Measurements from ENCODE around the gene FLG.
"Not testable (repeated sequence)": the region's sequence is repeated elsewhere in the genome, so short reads cannot be mapped to it uniquely, and the experiment has no call there.

FLG gene

DNA sequence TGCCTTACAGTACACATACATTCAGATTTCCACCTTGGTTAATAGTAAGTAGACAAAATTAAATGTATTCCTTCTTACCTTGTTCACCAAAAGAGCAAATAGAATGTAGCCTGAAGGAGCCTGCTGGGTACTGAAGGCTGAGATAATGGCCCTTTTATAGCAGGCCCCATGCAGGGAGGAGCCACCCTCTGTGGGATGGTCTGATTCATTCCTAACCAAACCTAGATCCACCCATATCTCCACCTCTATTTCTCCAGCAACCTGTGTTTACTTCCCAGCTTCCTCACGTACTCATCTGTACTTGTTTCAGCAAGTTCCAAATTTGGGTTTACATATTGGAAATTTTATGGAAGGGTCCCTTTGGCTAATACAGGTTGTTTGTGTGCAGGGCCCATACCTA is at the start of gene FLG:
FLG (minus strand) TSS at position 129 of the 400 bp plus-strand sequence. CDS start 9,783 bp downstream, outside the sequence.
- peak; percentile 9 for DNase-seq (ENCODE audit: low spot score)

DNA sequence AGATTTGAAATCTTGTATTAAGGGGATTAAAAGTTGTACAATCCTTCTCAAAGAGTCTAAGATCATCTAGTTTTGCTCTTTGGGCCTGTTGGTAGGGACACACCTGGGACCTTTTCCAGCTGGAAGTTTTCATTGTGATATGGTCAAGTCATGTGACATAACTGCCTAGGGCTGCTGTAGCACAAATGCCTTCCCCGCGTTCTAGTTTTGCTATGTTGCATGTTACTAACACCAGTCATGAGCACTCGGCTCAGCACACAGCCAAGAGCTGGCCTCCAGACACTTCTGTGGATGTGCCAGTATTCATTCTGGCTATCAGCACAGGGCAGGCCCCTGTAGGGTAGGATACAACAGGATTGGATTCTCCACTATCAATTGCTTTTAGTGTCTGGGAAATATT is 49.4 kb upstream of the FLG start:
- DNase-seq (ENCODE audit: low spot score) = no peak

DNA sequence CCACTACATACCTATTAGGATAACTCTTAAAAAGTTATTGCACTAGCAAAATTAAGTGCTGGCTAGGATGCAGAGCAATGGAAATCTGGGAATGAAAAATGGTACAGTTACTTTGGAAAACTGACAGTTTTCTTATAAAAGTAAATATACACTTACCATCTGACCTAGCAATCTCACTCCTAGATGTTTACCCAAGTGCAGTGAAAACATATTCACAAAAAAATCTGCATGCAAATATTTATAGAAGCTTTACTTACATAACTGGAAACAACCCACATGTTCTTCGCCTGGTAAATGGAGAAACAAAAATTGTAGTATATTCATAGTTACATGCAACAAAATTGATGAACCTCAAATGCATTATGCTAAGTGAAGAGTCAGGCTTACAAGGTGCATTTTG is 47.6 kb upstream of the FLG start:
- no peak for DNase-seq (ENCODE audit: low spot score)

DNA sequence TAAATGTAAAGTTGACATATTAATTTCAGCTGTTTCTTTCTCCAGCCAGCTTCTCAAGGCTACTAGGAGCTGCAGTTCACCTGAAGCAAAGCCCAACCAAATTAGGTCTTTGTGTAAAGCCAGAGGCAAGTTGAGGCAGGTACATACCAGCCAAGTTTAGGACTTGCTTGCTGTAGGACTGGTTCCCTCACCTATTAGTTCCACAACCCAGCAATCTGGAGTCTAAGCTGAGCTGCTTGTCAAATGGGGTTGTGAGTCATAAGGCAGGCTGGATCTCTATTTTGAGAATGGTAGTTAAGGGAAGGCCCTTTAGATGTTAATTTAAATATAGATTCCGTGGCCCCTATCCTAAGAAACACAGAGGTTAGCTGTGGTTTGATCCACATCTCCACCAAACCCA is 42.4 kb upstream of the FLG start:
- DNase-seq (ENCODE audit: low spot score) = no peak

DNA sequence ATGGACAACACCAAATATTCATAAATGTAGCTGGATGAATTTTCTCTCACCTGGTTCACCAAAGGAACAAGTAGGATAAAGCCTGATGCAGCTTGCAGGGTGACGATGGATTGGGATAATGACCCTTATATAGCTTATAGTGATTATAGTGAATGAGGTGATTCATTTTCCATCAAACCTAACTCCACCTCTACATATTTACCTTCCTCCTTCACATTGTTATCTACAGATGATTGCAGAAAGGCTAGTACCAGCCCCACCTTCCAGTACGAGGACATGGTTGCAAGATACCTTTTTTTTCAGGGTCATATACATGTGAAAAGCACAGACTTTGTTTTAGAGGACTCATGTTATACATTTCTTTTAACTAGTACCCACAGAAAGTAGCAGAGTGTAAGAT is 34.9 kb upstream of the FLG start, which contains the start of gene FLG2:
FLG2 (minus strand) TSS at position 101 of the 400 bp plus-strand sequence. CDS start 1,122 bp downstream, outside the sequence.
- no peak for DNase-seq (ENCODE audit: low spot score)

DNA sequence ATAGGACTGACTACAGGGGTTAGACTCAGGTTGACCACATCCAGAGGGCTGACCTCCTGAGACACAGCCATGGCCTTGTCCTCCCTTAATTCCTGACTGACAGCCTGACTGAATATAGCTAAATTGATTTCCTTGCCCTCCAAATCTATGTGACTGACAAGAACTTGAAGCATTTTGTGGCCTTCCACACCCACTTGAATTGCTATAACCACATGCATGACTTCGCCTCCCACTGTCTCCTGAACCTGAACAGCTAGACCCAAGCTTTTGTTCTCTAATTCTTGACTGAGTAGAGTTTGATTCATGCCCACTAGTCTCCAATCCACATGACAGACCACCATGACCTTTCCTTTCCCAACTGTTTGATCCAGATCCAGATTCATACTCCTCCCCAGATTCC is 31.7 kb upstream of the FLG start:
- DNase-seq (ENCODE audit: low spot score) = no peak

DNA sequence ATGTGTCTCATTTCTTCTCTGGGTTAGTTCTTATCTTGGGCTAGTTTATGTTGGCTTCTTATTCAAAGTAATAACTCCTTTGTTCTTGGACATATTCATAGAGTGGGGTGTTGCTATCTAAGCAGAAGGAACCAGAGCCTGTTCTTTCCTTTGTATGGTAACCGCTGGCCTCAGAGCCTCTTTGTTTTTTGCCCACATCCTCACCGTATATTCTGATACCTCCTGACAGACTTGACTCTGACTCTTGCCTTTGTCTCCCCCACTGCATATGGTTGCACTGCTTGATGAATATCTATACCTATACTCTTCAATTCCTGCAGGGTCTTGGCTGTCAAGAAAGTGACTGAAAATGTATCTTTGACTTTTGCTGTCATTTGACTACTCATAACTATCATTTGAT is 24.6 kb upstream of the FLG start:
- no peak for DNase-seq (ENCODE audit: low spot score)

DNA sequence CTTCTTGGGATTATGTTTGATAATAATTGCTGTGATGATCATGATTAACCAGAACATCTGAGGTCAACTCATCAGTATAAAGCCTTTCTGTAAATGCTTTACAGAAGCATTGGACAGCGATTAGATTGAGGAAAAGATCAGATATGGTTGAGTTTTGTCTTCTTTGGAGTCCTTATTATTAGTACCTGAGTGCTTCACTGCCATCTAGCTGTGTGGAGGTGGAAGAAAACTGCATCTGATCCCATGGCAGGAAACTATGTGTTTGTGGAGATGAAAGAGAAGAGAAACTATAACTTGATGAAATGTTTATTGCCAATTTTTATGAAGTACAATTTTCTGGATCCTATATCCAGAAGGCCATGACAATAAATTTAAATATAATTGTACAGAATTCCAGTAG is 23.4 kb upstream of the FLG start:
- DNase-seq (ENCODE audit: low spot score) = no peak

DNA sequence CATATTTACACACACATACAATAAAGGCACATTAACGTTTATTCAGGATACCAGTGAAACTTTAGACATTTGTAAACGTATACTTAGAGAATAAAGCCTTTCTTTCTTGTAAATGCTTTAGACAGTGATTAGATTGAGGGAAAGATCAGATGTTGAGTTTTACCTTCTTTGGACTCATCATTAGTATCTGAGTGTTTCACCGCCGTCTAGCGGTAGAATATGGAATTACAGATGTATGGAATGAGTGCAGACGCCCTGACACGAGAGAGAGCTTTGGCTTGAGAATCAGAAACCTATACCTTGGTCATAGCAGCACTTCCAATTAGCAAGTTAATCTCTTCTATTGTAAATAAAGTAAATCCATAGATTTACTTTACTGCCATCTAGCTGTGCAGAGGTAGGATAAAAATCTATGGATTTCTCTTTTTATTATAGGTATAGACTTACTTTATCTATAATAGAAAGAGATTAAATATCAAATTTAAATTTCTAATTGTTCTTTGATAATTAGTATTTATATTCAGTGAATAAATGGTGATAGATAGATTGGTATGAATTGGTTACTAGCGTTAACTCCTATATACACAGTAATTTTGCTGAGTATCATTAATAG is 22.2 kb upstream of the FLG start:
- DNase-seq (ENCODE audit: low spot score) = peak; percentile 45

DNA sequence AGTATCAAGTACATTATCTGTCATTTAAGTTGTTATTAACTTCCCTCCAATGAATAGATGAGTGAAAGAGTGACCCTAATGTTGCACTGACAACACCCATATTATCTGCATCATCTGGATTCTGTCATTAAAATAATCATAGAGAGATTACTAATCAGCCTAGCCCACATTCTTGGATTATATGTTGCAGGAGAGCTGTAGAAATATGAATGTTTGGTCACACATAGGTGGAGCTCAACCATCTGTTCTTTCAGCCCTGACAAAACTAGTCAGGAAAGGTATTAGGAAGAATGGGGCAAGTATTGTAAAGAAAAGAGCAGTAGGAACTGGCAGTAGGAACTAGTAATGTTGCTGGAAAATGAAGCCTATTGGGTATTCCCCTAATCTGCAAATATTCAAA is 19.4 kb upstream of the FLG start:
- no peak for DNase-seq (ENCODE audit: low spot score)

DNA sequence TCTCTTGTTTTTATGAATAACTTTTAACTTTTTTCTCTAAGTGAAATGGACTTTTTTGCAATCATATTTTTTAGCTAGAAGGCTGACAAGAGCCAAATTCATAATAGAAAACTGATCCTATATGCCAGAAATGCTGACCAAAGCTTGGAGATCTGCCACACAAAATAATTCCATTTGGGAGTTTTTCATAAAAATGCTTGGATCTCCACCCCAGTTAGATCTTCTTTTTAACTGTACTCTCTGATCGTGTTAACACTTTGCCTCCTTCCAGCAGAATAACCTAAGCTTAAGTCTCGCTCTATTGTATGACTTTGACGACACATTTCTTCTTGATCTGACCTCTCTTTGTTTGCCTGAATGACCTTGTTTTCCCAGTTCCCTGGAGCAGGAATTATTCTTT is 18.0 kb upstream of the FLG start:
- peak; percentile 12 for DNase-seq (ENCODE audit: low spot score)

DNA sequence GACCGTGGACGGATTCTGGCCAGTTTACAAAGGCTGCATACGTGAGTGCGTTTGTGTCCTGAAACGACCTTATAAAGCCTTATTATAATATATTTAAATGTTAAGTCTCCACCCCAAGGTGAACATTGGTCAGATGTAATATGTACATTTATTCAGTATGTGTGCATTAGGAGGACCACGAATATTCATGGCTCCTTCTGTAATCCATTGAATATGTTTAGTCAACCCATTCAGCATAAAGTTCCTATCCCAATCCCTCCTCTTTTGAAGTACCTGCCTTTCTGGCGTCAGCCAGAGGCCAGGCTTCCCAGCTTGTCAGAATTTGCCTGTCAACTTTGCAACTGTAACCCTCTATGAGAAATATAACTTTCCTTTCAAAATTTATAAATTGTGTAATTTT is 10.4 kb upstream of the FLG start:
- no peak for DNase-seq (ENCODE audit: low spot score)

DNA sequence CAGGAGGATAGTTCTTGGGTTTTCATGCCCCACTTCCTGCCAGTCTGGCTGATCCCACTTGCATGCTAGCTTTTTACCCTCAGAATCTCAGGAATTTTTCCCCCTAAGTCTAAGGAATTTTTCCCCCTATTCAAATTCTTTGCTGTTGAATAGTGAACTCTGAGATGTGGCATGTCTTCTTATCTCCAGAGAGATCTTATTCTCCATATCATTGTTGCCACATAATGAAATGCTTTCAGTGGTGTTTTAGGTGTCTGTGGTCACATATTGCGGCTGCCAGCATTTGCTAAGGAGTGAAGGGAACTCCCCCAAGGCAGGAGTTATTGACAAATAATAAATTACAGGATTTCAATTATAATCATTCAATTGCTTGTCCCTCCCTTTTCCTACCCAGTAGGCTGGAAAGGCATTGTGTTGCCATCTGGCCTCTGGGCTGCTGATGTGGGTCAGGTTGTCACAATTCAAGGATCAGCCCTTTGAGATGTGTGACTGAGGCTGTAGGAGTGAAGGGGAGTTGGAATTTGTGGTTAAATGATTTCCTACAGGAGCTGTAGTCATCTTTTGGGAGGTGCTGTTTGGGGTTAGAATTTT is 3.9 kb upstream of the FLG start:
- DNase-seq (ENCODE audit: low spot score) = peak; percentile 60

DNA sequence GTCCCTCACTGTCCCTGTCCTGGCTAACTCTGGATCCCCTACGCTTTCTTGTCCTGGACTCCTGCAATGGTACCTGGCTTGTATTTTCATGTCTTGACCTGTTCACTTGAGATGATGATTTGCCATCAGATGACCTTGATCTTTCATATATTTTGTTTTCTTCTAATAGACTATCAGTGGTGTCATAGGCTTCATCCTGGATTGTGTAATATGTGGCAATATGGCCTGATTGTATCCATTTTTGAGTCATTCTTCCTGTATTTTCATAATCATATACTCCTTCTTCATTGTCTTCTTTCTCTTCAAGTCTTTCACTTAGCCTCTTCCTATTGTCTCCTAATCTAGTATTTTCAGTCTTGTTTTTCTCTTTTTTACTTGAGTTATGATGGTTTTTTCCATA is 11.1 kb downstream of the FLG start:
- no peak for DNase-seq (ENCODE audit: low spot score)

DNA sequence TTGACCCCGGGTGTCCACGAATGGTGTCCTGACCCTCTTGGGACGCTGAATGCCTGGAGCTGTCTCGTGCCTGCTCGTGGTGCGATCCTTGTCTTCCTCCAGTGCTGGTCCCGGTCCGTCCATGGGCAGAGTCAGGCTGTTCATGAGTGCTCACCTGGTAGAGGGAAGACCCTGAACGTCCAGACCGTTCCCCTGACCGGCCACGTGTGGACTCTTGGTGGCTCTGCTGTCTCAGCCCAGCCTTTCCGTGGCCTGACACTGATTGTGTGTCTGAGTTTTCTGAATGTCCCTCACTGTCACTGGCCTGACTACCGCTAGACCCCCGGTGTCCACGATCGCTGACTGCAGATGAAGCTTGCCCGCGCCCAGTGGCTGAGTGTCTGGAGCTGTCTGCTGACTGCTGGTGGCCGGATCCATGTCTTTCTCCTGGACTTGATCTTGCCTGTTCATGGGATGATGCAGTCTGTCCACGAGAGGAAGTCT is 11.7 kb downstream of the FLG start:
- DNase-seq (ENCODE audit: low spot score) = no peak

DNA sequence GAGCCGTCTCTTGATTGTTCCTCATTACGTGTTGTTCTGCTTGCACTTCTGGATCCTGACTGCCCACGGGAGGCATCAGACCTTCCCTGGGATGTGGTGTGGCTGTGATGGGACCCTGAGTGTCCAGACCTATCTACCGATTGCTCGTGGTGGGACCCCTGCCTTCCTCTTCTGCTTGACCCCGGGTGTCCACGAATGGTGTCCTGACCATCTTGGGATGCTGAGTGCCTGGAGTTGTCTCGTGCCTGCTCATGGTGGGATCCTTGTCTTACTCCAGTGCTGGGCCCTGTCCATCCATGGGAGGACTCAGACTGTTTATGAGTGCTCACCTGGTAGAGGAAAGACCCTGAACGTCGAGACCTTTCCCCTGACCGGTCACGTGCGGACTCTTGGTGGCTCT is 12.9 kb downstream of the FLG start:
- not testable (repeated sequence) for DNase-seq (ENCODE audit: low spot score)

DNA sequence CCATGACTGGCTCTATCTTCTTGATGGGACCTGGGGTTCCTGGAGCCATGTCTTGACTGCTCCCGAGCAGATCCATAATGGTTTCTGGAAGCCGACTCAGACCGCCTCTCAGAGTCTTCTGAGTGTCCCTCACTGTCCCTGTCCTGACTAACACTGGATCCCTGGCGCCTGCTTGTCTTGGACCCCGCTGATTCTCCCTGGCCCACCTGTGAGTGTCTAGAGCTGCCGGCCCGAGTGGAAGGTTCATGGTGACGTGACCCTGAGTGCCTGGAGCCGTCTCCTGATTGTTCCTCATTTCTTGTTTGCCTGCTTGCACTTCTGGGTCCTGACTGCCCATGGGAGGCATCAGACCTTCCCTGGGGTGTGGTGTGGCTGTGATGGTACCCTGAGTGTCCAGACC is 15.1 kb downstream of the FLG start:
- no peak for DNase-seq (ENCODE audit: low spot score)

DNA sequence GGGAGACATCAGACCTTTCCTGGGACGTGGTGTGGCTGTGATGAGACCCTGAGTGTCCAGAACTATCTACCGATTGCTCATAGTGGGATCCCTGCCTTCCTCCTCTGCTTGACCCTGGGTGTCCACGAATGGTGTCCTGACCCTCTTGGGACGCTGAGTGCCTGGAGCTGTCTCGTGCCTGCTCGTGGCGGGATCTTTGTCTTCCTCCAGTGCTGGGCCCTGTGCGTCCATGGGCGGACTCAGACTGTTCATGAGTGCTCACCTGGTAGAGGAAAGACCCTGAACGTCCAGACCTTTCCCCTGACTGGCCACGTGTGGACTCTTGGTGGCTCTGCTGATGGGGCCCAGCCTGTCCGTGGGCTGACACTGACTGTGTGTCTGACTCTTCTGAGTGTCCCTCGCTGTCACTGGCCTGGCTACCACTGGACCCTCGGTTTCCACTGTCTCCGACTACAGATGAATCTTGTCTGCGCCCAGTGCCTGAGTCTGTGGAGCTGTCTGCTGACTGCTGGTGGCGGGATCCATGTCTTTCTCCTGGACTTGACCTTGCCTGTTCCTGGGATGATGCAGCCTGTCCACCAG is 15.6 kb downstream of the FLG start:
- not testable (repeated sequence) for DNase-seq (ENCODE audit: low spot score)

DNA sequence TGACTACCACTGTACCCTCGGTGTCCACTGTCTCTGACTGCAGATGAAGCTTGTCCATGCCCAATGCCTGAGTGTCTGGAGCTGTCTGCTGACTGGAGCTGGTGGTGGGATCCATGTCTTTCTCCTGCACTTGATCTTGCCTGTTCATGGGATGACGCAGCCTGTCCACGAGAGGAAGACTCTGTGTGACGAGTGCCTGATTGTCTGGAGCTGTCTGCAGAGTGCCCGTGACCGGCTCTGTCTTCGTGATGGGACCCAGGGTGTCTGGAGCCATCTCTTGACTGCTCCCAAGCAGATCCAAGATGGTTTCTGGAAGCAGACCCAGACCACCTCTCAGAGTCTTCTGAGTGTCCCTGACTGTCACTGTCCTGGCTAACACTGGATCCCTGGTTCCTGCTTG is 16.3 kb downstream of the FLG start:
- not testable (repeated sequence) for DNase-seq (ENCODE audit: low spot score)

DNA sequence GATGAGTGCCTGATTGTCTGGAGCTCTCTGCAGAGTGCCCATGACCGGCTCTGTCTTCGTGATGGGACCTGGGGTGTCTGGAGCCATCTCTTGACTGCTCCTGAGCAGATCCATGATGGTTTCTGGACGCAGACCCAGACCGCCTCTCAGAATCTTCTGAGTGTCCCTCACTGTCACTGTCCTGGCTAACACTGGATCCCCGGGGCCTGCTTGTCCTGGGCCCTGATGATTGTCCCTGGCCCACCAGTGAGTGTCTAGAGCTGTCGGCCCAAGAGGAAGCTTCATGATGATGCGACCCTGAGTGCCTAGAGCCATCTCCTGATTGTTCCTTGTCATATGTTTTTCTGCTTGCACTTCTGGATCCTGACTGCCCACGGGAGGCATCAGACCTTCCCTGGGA is 17.1 kb downstream of the FLG start:
- DNase-seq (ENCODE audit: low spot score) = not testable (repeated sequence)

DNA sequence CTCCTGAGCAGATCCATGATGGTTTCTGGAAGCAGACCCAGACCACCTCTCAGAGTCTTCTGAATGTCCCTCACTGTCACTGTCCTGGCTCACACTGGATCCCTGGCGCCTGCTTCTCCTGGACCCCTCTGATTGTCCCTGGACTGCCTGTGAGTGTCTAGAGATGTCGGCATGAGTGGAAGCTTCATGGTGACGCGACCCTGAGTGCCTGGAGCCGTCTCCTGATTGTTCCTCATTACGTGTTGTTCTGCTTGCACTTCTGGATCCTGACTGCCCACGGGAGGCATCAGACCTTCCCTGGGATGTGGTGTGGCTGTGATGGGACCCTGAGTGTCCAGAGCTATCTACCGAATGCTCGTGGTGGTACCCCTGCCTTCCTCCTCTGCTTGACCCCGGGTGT is 18.9 kb downstream of the FLG start:
- not testable (repeated sequence) for DNase-seq (ENCODE audit: low spot score)

DNA sequence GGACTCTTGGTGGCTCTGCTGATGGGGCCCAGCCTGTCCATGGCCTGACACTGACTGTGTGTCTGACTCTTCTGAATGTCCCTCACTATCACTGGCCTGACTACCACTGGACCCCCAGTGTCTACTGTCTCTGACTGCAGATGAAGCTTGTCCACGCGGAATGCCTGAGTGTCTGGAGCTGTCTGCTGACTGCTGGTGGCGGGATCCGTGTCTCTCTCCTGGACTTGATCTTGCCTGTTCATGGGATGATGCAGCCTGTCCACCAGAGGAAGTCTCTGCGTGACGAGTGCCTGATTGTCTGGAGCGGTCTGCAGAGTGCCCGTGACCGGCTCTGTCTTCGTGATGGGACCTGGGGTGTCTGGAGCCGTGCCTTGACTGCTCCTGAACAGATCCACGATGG is 20.3 kb downstream of the FLG start:
- not testable (repeated sequence) for DNase-seq (ENCODE audit: low spot score)

DNA sequence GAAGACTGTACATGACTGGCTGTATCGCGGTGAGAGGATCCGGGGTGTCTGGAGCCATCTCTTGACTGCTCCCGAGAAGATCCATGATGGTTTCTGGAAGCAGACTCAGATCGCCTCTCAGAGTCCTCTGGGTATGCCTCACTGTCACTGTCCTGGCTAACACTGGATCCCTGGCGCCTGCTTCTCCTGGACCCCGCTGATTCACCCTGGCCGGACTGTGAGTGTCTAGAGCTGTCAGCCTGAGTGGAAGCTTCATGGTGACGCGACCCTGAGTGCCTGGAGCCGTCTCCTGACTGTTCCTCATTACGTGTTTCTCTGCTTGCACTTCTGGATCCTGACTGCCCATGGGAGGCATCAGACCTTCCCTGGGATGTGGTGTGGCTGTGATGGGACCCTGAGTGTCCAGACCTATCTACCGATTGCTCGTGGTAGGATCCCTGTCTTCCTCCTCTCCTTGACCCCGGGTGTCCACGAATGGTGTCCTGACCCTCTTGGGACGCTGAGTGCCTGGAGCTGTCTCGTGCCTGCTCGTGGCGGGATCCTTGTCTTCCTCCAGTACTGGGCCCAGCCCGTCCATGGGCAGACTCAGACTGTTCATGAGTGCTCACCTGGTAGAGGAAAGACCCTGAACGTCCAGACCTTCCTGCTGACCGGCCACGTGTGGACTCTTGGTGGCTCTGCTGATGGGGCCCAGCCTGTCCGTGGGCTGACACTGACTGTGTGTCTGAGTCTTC is 21.7 kb downstream of the FLG start:
- not testable (repeated sequence) for DNase-seq (ENCODE audit: low spot score)

Measured in AG20443 (cell line).